Suprapubic skin (tissue), 4 donors: ENCODE results near the gene PSMD14. TPM values are rescaled to one million over a fixed set of nuclear protein-coding genes. Genes with fewer than 3 reads are reported as not detected.

ENCODE experiments used
- DNase-seq, 2 donors: peaks; one replicate each; pipeline ENCODE4 v3.0.0-alpha.2; 2019; ENCODE audit warnings: low spot score in 2 of 2
- H3K27ac ChIP-seq: fragments of 200-600 bp; sonication (generic); one replicate; pipeline ENCODE4 v1.5.1; 2019
- H3K27me3 ChIP-seq: fragments of 200-600 bp; sonication (generic); one replicate; pipeline ENCODE4 v1.5.1; 2019
- H3K36me3 ChIP-seq: fragments of 200-600 bp; sonication (generic); one replicate; pipeline ENCODE4 v1.5.1; 2019
- H3K4me1 ChIP-seq: fragments of 200-600 bp; sonication (generic); one replicate; pipeline ENCODE4 v1.5.1; 2019
- H3K4me3 ChIP-seq: fragments of 200-600 bp; sonication (generic); one replicate; pipeline ENCODE4 v1.5.1; 2019; ENCODE audit warnings: mild to moderate bottlenecking
- H3K9me3 ChIP-seq: fragments of 200-600 bp; sonication (generic); one replicate; pipeline ENCODE4 v1.5.1; 2019
- EP300 ChIP-seq: sonication (generic); formaldehyde crosslinking; IDR thresholded peaks from one replicate; pipeline ENCODE4 v1.6.1; 2017; ENCODE audit warnings: antibody characterized with exemption
- POLR2A ChIP-seq, 2 donors: fragments of 450-650 bp; IDR thresholded peaks; one replicate each; pipeline ENCODE4 v1.6.1; 2017; ENCODE audit warnings: antibody characterized with exemption in 2 of 2, mild to moderate bottlenecking in 2 of 2, moderate library complexity in 2 of 2
- POLR2AphosphoS5 ChIP-seq, 3 donors: sonication (generic); formaldehyde crosslinking; IDR thresholded peaks; one replicate each; pipeline ENCODE4 v1.6.1; 2017; ENCODE audit warnings: antibody characterized with exemption in 3 of 3
- WGBS: methylation state at CpG from one replicate; pipeline ENCODE4 v1.1.5; 2018; 5-methylcytosine and 5-hydroxymethylcytosine counted together
- total RNA-seq, 4 donors: library from RNA; depleted of rRNA; stranded (reverse); fragments of >200 nt; gene quantifications; one replicate each; pipeline ENCODE4 v1.1.0, GENCODE V29; 2016
- TF ChIP-seq, protein P1 (sequence below), 2 donors: fragments of 200-600 bp in 1 of 2; fragments of 450-650 bp in 1 of 2; sonication (generic) in 1 of 2; IDR thresholded peaks; one replicate each; pipeline ENCODE4 v1.5.1; 2016 to 2019; ENCODE audit warnings: antibody characterized with exemption in 2 of 2, mild to moderate bottlenecking in 1 of 2, moderate library complexity in 1 of 2

PSMD14 gene
- total RNA-seq, 4 donors from 2014 or later: 21.1 to 51.0 (median 50.1) TPM

DNA sequence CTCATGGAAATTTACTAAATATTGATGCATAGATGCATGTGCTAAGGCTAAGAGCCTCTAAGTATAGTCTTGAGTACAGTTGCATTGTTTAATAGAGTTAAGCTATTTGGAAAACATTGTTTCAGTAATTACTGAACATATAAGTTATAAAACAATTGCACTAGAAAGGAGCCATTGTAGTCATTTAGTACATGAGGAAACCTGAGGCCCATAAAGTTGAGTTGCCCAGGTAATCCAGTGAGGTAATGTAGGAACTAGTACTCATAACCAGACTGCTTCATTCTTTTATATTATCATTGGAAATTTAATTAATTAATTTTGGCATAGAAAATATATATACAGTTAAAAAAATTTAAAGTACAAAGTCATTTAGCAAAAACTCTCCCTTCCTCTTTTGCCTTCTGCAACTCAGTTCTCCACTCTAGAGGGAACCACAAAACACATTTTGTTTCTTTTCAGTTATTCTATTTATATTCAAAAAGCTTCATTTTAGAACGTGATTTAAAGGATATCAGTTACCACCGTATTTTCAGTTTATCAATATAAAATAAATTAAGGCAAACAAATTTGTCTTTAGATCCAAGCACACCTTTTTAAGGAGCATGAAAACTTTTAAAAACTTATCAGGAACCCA lies 80.0 kb downstream of the PSMD14 start:
- H3K27me3 ChIP-seq: no peaks in the 10 kb centered on the region
- no peaks in the 10 kb centered on the region for H3K4me1 ChIP-seq
- no peaks in the 10 kb centered on the region for H3K9me3 ChIP-seq
- TF ChIP-seq POLR2AphosphoS5 (IDR thresholded peaks at IDR 0.05): no peak
- no peak for TF ChIP-seq EP300
- TF ChIP-seq, protein P1, sequence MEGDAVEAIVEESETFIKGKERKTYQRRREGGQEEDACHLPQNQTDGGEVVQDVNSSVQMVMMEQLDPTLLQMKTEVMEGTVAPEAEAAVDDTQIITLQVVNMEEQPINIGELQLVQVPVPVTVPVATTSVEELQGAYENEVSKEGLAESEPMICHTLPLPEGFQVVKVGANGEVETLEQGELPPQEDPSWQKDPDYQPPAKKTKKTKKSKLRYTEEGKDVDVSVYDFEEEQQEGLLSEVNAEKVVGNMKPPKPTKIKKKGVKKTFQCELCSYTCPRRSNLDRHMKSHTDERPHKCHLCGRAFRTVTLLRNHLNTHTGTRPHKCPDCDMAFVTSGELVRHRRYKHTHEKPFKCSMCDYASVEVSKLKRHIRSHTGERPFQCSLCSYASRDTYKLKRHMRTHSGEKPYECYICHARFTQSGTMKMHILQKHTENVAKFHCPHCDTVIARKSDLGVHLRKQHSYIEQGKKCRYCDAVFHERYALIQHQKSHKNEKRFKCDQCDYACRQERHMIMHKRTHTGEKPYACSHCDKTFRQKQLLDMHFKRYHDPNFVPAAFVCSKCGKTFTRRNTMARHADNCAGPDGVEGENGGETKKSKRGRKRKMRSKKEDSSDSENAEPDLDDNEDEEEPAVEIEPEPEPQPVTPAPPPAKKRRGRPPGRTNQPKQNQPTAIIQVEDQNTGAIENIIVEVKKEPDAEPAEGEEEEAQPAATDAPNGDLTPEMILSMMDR (IDR thresholded peaks at IDR 0.05): no peak
- no peak for TF ChIP-seq POLR2A (IDR thresholded peaks at IDR 0.05)
- WGBS: 92% methylated on average over 2 of the region's 2 CpGs
- peaks cover 13% of the 10 kb centered on the region for H3K36me3 ChIP-seq
- no peak for DNase-seq
- H3K27ac ChIP-seq: no peak overlapping the region
- H3K4me3 ChIP-seq: no peak overlapping the region

DNA sequence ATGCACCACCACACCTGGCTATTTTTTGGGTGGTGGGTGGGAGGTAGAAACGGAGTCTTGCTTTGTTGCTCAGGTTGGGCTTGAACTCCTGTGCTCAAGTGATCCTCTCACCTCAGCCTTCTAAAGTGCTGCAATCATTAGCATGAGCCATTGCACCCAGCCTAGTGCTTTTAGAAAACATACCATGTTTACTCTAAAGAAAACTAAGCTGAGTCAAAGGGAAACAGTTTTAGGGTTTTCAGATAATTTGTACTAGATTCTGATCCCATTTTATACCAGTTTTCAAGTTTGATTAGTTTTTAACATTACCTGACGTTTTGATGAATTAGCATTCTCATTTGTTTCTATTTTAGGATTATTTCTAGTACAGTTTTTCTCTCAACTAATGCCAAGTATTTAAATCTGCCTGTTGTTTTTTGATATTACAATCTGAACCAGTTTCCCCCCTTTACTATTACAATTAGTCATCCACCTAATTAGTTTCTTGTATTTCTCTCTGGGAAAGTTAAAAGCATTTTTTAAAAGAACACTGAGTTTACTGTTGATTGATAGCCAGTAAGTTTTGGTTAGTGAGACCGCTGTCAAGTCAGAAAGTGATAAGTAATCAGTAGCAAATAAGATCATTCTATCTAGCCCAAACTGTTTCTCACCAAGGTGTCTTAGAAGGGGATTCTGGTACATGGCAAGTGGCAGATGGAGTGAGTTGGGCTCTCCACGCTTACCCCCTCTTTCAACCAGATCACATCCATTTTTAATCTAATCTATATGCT lies 83.7 kb downstream of the PSMD14 start:
- WGBS: 91% methylated on average over 4 of the region's 4 CpGs
- Histone ChIP-seq H3K27ac (no peak overlapping the region), H3K4me1 (no peaks in the 10 kb centered on the region), H3K9me3 (no peaks in the 10 kb centered on the region), H3K4me3 (no peak overlapping the region), H3K27me3 (no peaks in the 10 kb centered on the region), H3K36me3 (peaks cover 33% of the 10 kb centered on the region)
- no peak for DNase-seq
- TF ChIP-seq POLR2A (IDR thresholded peaks at IDR 0.05) (no peak), EP300 (no peak), POLR2AphosphoS5 (IDR thresholded peaks at IDR 0.05) (no peak)
- TF ChIP-seq, protein P1 (IDR thresholded peaks at IDR 0.05): no peak

DNA sequence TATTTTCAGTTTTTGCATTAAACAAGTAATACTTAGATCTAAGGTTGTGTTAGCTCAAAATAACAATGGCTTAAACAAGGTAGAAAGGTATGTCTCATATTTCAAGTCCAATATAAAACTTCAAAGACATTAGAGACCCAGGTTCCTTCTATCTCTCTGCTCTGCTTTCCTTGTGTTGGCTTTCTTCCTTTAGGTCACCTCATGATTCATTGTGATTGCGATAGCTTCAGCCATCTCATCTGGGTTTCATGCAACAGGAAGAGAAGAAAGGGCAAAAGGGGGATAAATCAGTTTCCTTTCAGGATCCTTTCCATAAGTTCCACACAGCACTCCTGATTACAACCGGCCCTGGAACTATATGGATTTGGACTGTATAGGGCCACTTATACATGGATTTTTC lies 91.9 kb downstream of the PSMD14 start:
- no peak for DNase-seq
- TF ChIP-seq, protein P1 (IDR thresholded peaks at IDR 0.05): no peak
- TF ChIP-seq EP300 (no peak), POLR2AphosphoS5 (IDR thresholded peaks at IDR 0.05) (no peak), POLR2A (IDR thresholded peaks at IDR 0.05) (no peak)
- no peaks in the 10 kb centered on the region for H3K9me3 ChIP-seq
- no peaks in the 10 kb centered on the region for H3K4me1 ChIP-seq
- no peak overlapping the region for H3K4me3 ChIP-seq
- H3K27ac ChIP-seq: no peak overlapping the region
- no peaks in the 10 kb centered on the region for H3K27me3 ChIP-seq
- WGBS: 98% methylated on average over 2 of the region's 2 CpGs
- peaks cover 53% of the 10 kb centered on the region for H3K36me3 ChIP-seq

DNA sequence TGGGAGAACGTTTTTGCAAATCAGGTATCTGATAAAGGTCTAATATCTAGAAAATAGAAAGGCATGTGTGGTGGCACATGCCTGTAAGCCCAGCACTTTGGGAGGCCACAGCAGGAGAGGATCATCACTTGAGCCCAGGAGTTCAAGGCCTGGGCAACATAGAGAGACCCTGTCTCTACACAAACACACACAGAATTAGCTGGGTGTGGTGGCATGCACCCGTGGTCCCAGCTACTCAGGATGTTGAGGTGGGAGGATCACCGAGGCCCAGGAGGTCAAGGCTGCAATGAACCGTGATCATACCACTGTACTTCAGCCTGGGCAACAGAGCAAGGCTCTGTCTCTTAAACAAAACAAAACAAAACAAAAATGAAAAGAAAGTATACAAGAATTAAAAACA lies 94.1 kb downstream of the PSMD14 start:
- no peaks in the 10 kb centered on the region for H3K9me3 ChIP-seq
- no peak overlapping the region for H3K27ac ChIP-seq
- DNase-seq: no peak
- TF ChIP-seq, protein P1 (IDR thresholded peaks at IDR 0.05): no peak
- TF ChIP-seq EP300 (no peak), POLR2A (IDR thresholded peaks at IDR 0.05) (no peak), POLR2AphosphoS5 (IDR thresholded peaks at IDR 0.05) (no peak)
- peaks cover 31% of the 10 kb centered on the region for H3K36me3 ChIP-seq
- H3K4me1 ChIP-seq: peaks cover 4% of the 10 kb centered on the region
- no peaks in the 10 kb centered on the region for H3K27me3 ChIP-seq
- no peak overlapping the region for H3K4me3 ChIP-seq
- WGBS: 95% methylated on average over 4 of the region's 4 CpGs

DNA sequence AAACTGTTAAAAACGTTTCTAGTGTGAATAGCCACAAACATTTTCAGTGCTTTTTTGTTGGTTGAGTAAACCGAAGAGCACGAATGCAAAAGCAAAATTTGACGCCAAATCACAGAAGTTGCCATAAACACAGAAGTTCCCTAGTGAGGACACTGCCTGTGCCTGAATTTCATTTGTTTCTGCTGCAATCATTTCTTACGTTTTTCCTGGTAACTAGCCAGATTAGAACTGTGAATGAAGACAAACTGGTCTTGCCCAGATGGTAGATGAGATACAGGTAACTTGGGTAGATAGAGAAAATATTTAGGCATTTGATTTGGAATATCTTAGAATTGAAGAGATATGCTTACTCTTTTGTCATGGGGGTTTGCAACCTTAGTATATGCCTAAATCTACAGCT lies 98.1 kb downstream of the PSMD14 start:
- WGBS: 66% methylated on average over 5 of the region's 5 CpGs

More for the DNA sequence above, 98.1 kb downstream of the PSMD14 start:
- H3K27ac ChIP-seq: no peak overlapping the region
- H3K27me3 ChIP-seq: no peaks in the 10 kb centered on the region
- no peak for DNase-seq
- peaks cover 4% of the 10 kb centered on the region for H3K4me1 ChIP-seq
- TF ChIP-seq, protein P1 (IDR thresholded peaks at IDR 0.05): no peak
- TF ChIP-seq EP300 (no peak), POLR2A (IDR thresholded peaks at IDR 0.05) (no peak), POLR2AphosphoS5 (IDR thresholded peaks at IDR 0.05) (no peak)
- H3K9me3 ChIP-seq: no peaks in the 10 kb centered on the region
- H3K4me3 ChIP-seq: no peak overlapping the region
- peaks cover 20% of the 10 kb centered on the region for H3K36me3 ChIP-seq
